Measurements from ENCODE around the gene CD300H. TPM values are rescaled to one million over a fixed set of nuclear protein-coding genes. Genes with fewer than 3 reads are reported as not detected.
A peak's percentile ranks its signal among the peaks of the same experiment; 100 is the strongest.

CD300H gene
- total RNA-seq, 1 donor from 2014 or later: not detected

- Mint-ChIP-seq H3K4me1 (ENCODE audit: low read depth) (peaks cover 24% of the 10 kb centered on the region), H3K27me3 (ENCODE audit: low read depth) (peaks cover 12% of the 10 kb centered on the region), H3K27ac (ENCODE audit: unreplicated experiment) (peak overlapping the region; percentile 86), H3K9me3 (ENCODE audit: low read depth) (peaks cover 4% of the 10 kb centered on the region), H3K36me3 (ENCODE audit: low read depth) (no peaks in the 10 kb centered on the region), H3K4me3 (ENCODE audit: unreplicated experiment) (peak overlapping the region; percentile 37)
- DNase-seq (ENCODE audit: low spot score): no peak
- TF ChIP-seq CTCF (IDR thresholded peaks at IDR 0.05): no peak
Observed at GRCh38 chr17:74569020-74570003, 2.0 kb upstream of the CD300H start.

- no peak overlapping the region for H3K4me3 Mint-ChIP-seq (ENCODE audit: unreplicated experiment)
- TF ChIP-seq CTCF (IDR thresholded peaks at IDR 0.05): no peak
- DNase-seq (ENCODE audit: low spot score): no peak
- H3K4me1 Mint-ChIP-seq (ENCODE audit: low read depth): peaks cover 24% of the 10 kb centered on the region
- H3K27me3 Mint-ChIP-seq (ENCODE audit: low read depth): peaks cover 15% of the 10 kb centered on the region
- H3K36me3 Mint-ChIP-seq (ENCODE audit: low read depth): no peaks in the 10 kb centered on the region
- peak overlapping the region; percentile 86 for H3K27ac Mint-ChIP-seq (ENCODE audit: unreplicated experiment)
- peaks cover 4% of the 10 kb centered on the region for H3K9me3 Mint-ChIP-seq (ENCODE audit: low read depth)
Observed at GRCh38 chr17:74568106-74568873, 981 bp upstream of the CD300H start.

GRCh38 chr17:74566132-74566753, 1.1 kb downstream of the CD300H start:
- no peak for DNase-seq (ENCODE audit: low spot score)
- H3K9me3 Mint-ChIP-seq (ENCODE audit: low read depth): no peaks in the 10 kb centered on the region
- no peak overlapping the region for H3K4me3 Mint-ChIP-seq (ENCODE audit: unreplicated experiment)
- H3K27ac Mint-ChIP-seq (ENCODE audit: unreplicated experiment): no peak overlapping the region
- TF ChIP-seq CTCF (IDR thresholded peaks at IDR 0.05): peak; percentile 76
- H3K36me3 Mint-ChIP-seq (ENCODE audit: low read depth): no peaks in the 10 kb centered on the region
- H3K27me3 Mint-ChIP-seq (ENCODE audit: low read depth): peaks cover 24% of the 10 kb centered on the region
- peaks cover 24% of the 10 kb centered on the region for H3K4me1 Mint-ChIP-seq (ENCODE audit: low read depth)

GRCh38 chr17:74565126-74565525, 2.2 kb downstream of the CD300H start:
- Mint-ChIP-seq H3K4me3 (ENCODE audit: unreplicated experiment) (no peak overlapping the region), H3K36me3 (ENCODE audit: low read depth) (no peaks in the 10 kb centered on the region), H3K9me3 (ENCODE audit: low read depth) (no peaks in the 10 kb centered on the region), H3K27ac (ENCODE audit: unreplicated experiment) (no peak overlapping the region), H3K4me1 (ENCODE audit: low read depth) (peaks cover 21% of the 10 kb centered on the region), H3K27me3 (ENCODE audit: low read depth) (peaks cover 31% of the 10 kb centered on the region)
- no peak for TF ChIP-seq CTCF (IDR thresholded peaks at IDR 0.05)
- no peak for DNase-seq (ENCODE audit: low spot score)

- no peaks in the 10 kb centered on the region for H3K36me3 Mint-ChIP-seq (ENCODE audit: low read depth)
- H3K27me3 Mint-ChIP-seq (ENCODE audit: low read depth): peaks cover 42% of the 10 kb centered on the region
- no peak for TF ChIP-seq CTCF (IDR thresholded peaks at IDR 0.05)
- H3K9me3 Mint-ChIP-seq (ENCODE audit: low read depth): peaks cover 5% of the 10 kb centered on the region
- DNase-seq (ENCODE audit: low spot score): no peak
- H3K4me3 Mint-ChIP-seq (ENCODE audit: unreplicated experiment): no peak overlapping the region
- peaks cover 4% of the 10 kb centered on the region for H3K4me1 Mint-ChIP-seq (ENCODE audit: low read depth)
- no peak overlapping the region for H3K27ac Mint-ChIP-seq (ENCODE audit: unreplicated experiment)
Observed at GRCh38 chr17:74563358-74563757, 4.0 kb downstream of the CD300H start.
